Liver (tissue), 9 donors: Measurements from ENCODE around the gene LDLRAD3. TPM values are rescaled to one million over a fixed set of nuclear protein-coding genes. Genes with fewer than 3 reads are reported as not detected.

Source experiments
- DNase-seq: peaks from one replicate; pipeline ENCODE4 v3.0.0-alpha.2; 2017; ENCODE audit warnings: low spot score
- H3K27ac ChIP-seq, 2 donors: one replicate each; pipeline ENCODE4 v1.7.0; 2013; ENCODE audit warnings: inconsistent platforms in 2 of 2, low read length in 2 of 2, control low read depth in 1 of 2, low read depth in 1 of 2, mild to moderate bottlenecking in 1 of 2
- H3K27me3 ChIP-seq, 4 donors: one replicate each; pipeline versions ENCODE4 v1.6.1 to v1.7.0; 2013; ENCODE audit warnings: low read length in 3 of 4, inconsistent platforms in 1 of 4, mild to moderate bottlenecking in 1 of 4, moderate library complexity in 1 of 4; ENCODE audit not compliant: control insufficient read depth in 4 of 4, insufficient read depth in 4 of 4
- H3K36me3 ChIP-seq, 4 donors: one replicate each; pipeline versions ENCODE4 v1.6.1 to v1.7.0; 2013; ENCODE audit warnings: low read length in 3 of 4, mild to moderate bottlenecking in 3 of 4, low read depth in 1 of 4, moderate library complexity in 1 of 4; ENCODE audit not compliant: control insufficient read depth in 4 of 4, insufficient read depth in 3 of 4
- H3K4me1 ChIP-seq, 4 donors: one replicate each; pipeline versions ENCODE4 v1.6.1 to v1.7.0; 2013; ENCODE audit warnings: low read length in 3 of 4, mild to moderate bottlenecking in 3 of 4, moderate library complexity in 1 of 4; ENCODE audit not compliant: control insufficient read depth in 4 of 4, insufficient read depth in 4 of 4
- H3K4me3 ChIP-seq, 3 donors: one replicate each; pipeline versions ENCODE4 v1.6.1 to v1.7.0; 2013; ENCODE audit warnings: low read length in 3 of 3, control low read depth in 1 of 3, low read depth in 1 of 3, mild to moderate bottlenecking in 1 of 3
- H3K9ac ChIP-seq, 2 donors: one replicate each; pipeline ENCODE4 v1.7.0; 2013; ENCODE audit warnings: low read length in 2 of 2, mild to moderate bottlenecking in 2 of 2, moderate library complexity in 2 of 2, control low read depth in 1 of 2, low read depth in 1 of 2
- H3K9me3 ChIP-seq, 4 donors: one replicate each; pipeline versions ENCODE4 v1.6.1 to v1.7.0; 2013; ENCODE audit warnings: low read length in 3 of 4; ENCODE audit not compliant: control insufficient read depth in 4 of 4
- EGR1 ChIP-seq, 2 donors: IDR thresholded peaks; 2 replicates each; pipeline ENCODE4 v1.6.1; 2016 to 2018; ENCODE audit warnings: antibody characterized with exemption in 2 of 2, low read depth in 2 of 2
- FOXA1 ChIP-seq: IDR thresholded peaks from 2 replicates; pipeline ENCODE4 v1.6.1; 2016; ENCODE audit warnings: antibody characterized with exemption
- FOXA2 ChIP-seq: IDR thresholded peaks from 2 replicates; pipeline ENCODE4 v1.6.1; 2016; ENCODE audit warnings: antibody characterized with exemption
- HNF4A ChIP-seq, 2 donors: conservative IDR thresholded peaks; 2 replicates each; pipeline ENCODE4 v1.6.1; 2016; ENCODE audit warnings: antibody characterized with exemption in 2 of 2, mild to moderate bottlenecking in 2 of 2
- JUND ChIP-seq, 2 donors: IDR thresholded peaks; 2 replicates each; pipeline ENCODE4 v1.6.1; 2016; ENCODE audit warnings: antibody characterized with exemption in 2 of 2
- NR2F2 ChIP-seq: IDR thresholded peaks from 2 replicates; pipeline ENCODE4 v1.6.1; 2016; ENCODE audit warnings: antibody characterized with exemption
- RAD21 ChIP-seq, 2 donors: IDR thresholded peaks; 2 replicates each; pipeline ENCODE4 v1.6.1; 2016; ENCODE audit warnings: antibody characterized with exemption in 2 of 2, mild to moderate bottlenecking in 2 of 2
- WGBS: extraction: QIAGEN DNeasy Blood & Tissue Kit; methylation state at CpG from one replicate; pipeline ENCODE4 v1.1.7; 2013; 5-methylcytosine and 5-hydroxymethylcytosine counted together
- polyA plus RNA-seq, 2 donors: library from polyadenylated mRNA; stranded (reverse) in 1 of 2; unstranded in 1 of 2; fragments of 200-250 nt in 1 of 2; fragments of >200 nt in 1 of 2; fragmentation: Nextera tagmentation in 1 of 2; extraction: Ambion mirVana in 1 of 2; gene quantifications; one replicate each; pipeline versions ENCODE4 v1.2.1 to v1.2.3, GENCODE V29; 2013 to 2015
- total RNA-seq, 2 donors: library from RNA; depleted of rRNA; stranded (reverse); fragments of >200 nt; gene quantifications; one replicate each; pipeline ENCODE4 v1.2.3, GENCODE V29; 2014
- TF ChIP-seq, protein P1 (sequence below): fragments of 150-350 bp; IDR thresholded peaks from 2 replicates; pipeline ENCODE4 v1.5.1; 2017; ENCODE audit warnings: improper control_type of control experiment, low read depth, low read length; ENCODE audit not compliant: missing input control
- TF ChIP-seq, protein P2 (sequence below): IDR thresholded peaks from 2 replicates; pipeline ENCODE4 v1.6.1; 2016; ENCODE audit warnings: antibody characterized with exemption, mild to moderate bottlenecking
- TF ChIP-seq, protein P3 (sequence below): IDR thresholded peaks from 2 replicates; pipeline ENCODE4 v1.6.1; 2016; ENCODE audit warnings: antibody characterized with exemption
- donor health status: healthy.
- donor health status: healthy.
- donor health status: healthy.
- donor health status: healthy.
- donor health status: healthy.

Gene LDLRAD3
- total and polyA plus RNA-seq, 4 donors = 0.75 to 1.3 (median 0.93) TPM

DNA sequence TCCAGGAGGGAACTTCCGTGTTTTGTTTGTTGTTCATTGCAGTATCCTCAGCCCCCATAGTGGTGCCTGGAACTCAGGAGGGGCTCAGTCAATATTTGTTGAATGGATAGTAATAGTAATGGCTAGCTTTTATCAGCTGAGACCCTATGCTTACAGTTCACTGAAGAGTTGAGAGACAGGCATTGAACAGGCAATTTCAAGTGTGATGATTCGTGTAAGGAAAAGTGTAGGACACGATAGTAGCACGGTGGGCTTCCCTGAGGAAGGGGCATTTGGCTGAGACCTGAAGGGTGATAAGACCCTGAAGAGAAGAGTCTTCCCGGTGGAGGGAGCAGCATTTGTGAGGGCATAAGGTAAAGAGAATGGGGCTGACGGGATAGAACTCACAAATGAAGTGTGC, 186.1 kb downstream of the LDLRAD3 start:
- DNase-seq = no peak
- Histone ChIP-seq H3K36me3 (no peaks in the 10 kb centered on the region), H3K4me3 (no peak overlapping the region), H3K27me3 (no peaks in the 10 kb centered on the region), H3K4me1 (peaks cover 0 to 3% (median 0%) of the 10 kb centered on the region in 4 donors), H3K9me3 (no peaks in the 10 kb centered on the region), H3K9ac (no peak overlapping the region), H3K27ac (no peak overlapping the region)
- TF ChIP-seq, protein P1, sequence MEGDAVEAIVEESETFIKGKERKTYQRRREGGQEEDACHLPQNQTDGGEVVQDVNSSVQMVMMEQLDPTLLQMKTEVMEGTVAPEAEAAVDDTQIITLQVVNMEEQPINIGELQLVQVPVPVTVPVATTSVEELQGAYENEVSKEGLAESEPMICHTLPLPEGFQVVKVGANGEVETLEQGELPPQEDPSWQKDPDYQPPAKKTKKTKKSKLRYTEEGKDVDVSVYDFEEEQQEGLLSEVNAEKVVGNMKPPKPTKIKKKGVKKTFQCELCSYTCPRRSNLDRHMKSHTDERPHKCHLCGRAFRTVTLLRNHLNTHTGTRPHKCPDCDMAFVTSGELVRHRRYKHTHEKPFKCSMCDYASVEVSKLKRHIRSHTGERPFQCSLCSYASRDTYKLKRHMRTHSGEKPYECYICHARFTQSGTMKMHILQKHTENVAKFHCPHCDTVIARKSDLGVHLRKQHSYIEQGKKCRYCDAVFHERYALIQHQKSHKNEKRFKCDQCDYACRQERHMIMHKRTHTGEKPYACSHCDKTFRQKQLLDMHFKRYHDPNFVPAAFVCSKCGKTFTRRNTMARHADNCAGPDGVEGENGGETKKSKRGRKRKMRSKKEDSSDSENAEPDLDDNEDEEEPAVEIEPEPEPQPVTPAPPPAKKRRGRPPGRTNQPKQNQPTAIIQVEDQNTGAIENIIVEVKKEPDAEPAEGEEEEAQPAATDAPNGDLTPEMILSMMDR = no peak
- TF ChIP-seq RAD21 (IDR thresholded peaks at IDR 0.05) (no peak), HNF4A (conservative IDR thresholded peaks at IDR 0.05) (no peak), FOXA1 (no peak), EGR1 (IDR thresholded peaks at IDR 0.05; ENCODE audit: low read depth in 2 of 2) (no peak), NR2F2 (no peak)
- TF ChIP-seq, protein P2, sequence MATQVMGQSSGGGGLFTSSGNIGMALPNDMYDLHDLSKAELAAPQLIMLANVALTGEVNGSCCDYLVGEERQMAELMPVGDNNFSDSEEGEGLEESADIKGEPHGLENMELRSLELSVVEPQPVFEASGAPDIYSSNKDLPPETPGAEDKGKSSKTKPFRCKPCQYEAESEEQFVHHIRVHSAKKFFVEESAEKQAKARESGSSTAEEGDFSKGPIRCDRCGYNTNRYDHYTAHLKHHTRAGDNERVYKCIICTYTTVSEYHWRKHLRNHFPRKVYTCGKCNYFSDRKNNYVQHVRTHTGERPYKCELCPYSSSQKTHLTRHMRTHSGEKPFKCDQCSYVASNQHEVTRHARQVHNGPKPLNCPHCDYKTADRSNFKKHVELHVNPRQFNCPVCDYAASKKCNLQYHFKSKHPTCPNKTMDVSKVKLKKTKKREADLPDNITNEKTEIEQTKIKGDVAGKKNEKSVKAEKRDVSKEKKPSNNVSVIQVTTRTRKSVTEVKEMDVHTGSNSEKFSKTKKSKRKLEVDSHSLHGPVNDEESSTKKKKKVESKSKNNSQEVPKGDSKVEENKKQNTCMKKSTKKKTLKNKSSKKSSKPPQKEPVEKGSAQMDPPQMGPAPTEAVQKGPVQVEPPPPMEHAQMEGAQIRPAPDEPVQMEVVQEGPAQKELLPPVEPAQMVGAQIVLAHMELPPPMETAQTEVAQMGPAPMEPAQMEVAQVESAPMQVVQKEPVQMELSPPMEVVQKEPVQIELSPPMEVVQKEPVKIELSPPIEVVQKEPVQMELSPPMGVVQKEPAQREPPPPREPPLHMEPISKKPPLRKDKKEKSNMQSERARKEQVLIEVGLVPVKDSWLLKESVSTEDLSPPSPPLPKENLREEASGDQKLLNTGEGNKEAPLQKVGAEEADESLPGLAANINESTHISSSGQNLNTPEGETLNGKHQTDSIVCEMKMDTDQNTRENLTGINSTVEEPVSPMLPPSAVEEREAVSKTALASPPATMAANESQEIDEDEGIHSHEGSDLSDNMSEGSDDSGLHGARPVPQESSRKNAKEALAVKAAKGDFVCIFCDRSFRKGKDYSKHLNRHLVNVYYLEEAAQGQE = no peak
- WGBS = 78% methylated on average over 6 of the region's 6 CpGs

DNA sequence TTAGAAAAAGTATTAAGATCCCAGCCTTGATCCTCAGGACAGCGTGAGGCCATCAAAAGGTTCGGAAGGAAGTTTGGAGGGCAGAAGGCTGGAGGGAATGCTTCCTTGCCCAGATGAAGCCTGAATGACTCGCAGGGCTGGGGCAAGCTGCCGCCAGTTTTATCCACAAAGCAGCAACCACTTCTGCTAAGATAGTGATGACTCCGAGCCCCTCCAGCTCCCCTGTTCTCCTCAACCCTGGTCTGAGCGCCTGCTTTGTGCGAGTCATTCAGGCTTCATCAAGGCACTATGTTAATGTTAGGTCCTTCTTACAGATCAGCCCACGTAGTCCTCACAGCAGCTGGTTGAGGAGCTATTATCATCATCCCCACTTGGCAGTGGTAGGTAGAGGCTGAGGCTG, 186.5 kb downstream of the LDLRAD3 start:
- peaks cover 0 to 3% (median 0%) of the 10 kb centered on the region in 4 donors for H3K4me1 ChIP-seq
- TF ChIP-seq JUND (IDR thresholded peaks at IDR 0.05) (no peak), FOXA2 (no peak)
- TF ChIP-seq, protein P3, sequence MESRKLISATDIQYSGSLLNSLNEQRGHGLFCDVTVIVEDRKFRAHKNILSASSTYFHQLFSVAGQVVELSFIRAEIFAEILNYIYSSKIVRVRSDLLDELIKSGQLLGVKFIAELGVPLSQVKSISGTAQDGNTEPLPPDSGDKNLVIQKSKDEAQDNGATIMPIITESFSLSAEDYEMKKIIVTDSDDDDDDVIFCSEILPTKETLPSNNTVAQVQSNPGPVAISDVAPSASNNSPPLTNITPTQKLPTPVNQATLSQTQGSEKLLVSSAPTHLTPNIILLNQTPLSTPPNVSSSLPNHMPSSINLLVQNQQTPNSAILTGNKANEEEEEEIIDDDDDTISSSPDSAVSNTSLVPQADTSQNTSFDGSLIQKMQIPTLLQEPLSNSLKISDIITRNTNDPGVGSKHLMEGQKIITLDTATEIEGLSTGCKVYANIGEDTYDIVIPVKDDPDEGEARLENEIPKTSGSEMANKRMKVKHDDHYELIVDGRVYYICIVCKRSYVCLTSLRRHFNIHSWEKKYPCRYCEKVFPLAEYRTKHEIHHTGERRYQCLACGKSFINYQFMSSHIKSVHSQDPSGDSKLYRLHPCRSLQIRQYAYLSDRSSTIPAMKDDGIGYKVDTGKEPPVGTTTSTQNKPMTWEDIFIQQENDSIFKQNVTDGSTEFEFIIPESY = no peak
- H3K27me3 ChIP-seq = no peaks in the 10 kb centered on the region
- H3K36me3 ChIP-seq = no peaks in the 10 kb centered on the region
- no peaks in the 10 kb centered on the region for H3K9me3 ChIP-seq
- H3K27ac ChIP-seq = no peak overlapping the region
- no peak overlapping the region for H3K4me3 ChIP-seq
- 89% methylated on average over 8 of the region's 8 CpGs for WGBS
- no peak overlapping the region for H3K9ac ChIP-seq
- DNase-seq = no peak
